HEK293 (cell line): ENCODE measurements around the gene CYBA.

Experiments
- CTCF ChIP-seq: fragments of 450-650 bp; formaldehyde crosslinking; IDR thresholded peaks from 2 replicates; pipeline ENCODE4 v1.5.1; 2016; ENCODE audit warnings: missing biosample characterization, missing genetic modification characterization
- KLF1 ChIP-seq: fragments of 450-650 bp; formaldehyde crosslinking; IDR thresholded peaks from 2 replicates; pipeline ENCODE4 v1.5.1; 2016; ENCODE audit warnings: missing biosample characterization, missing genetic modification characterization
- REST ChIP-seq: fragments of 450-650 bp; formaldehyde crosslinking; IDR thresholded peaks from 2 replicates; pipeline ENCODE4 v1.5.1; 2016; ENCODE audit warnings: missing biosample characterization, missing genetic modification characterization
- ZFP41 ChIP-seq: fragments of 450-650 bp; formaldehyde crosslinking; IDR thresholded peaks from 2 replicates; pipeline ENCODE4 v1.5.1; 2016; ENCODE audit warnings: missing biosample characterization, missing genetic modification characterization, borderline replicate concordance
- ZNF292 ChIP-seq: fragments of 450-650 bp; formaldehyde crosslinking; IDR thresholded peaks from 2 replicates; pipeline ENCODE4 v1.5.1; 2016; ENCODE audit warnings: low read depth, missing biosample characterization, missing genetic modification characterization, borderline replicate concordance

GRCh38 chr16:88654363-88655052, 3.7 kb upstream of the CYBA start:
- TF ChIP-seq CTCF (no peak), ZFP41 (no peak), REST (tag by site-specific recombination) (no peak), ZNF292 (tag by site-specific recombination) (no peak), KLF1 (tag by site-specific recombination) (no peak)
